Measurements from ENCODE around the gene WASF2.

DNA sequence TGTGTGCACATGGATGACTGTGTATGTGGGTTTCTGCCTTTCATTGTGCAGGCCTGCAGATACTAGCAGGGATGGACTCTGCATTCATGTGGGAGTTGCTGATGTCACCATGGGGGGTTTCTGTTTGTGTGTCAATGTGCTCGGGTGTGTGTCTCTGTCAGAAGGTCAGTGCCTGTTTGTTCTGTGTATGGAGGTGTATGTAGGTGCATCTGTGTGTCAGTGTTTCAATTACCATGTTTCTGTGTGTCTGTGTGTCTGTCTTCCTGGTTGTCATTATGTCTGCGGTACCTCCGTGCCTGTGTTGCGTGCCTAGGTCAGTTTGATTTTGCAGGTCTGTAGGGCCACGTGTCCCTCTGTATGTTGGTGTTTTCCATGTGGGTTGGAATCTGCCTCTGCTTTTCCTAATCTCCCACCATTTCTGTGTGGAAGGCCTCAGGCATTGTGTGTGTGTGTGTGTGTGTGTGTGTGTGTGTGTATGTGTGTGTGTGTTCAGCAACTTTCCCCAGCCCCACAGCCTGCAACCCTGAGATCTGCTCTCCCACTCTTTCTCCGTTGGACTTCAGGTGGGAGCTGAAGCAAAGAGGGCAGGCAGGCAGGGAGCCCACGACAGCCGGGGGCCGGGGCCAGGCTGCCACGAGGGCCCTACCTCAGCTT, 36.7 kb upstream of the WASF2 start:
- no peak for TF ChIP-seq CTCF (IDR thresholded peaks at IDR 0.05; ENCODE audit: low read length)
- TF ChIP-seq EZH2 (IDR thresholded peaks at IDR 0.05; ENCODE audit: borderline replicate concordance, low read length) = no peak

All from OCI-LY1 (cell line).